Upper lobe of left lung (tissue), 4 donors: ENCODE measurements around the gene C5orf52.

Source experiments
- POLR2AphosphoS5 ChIP-seq, 2 donors: sonication (generic); formaldehyde crosslinking; IDR thresholded peaks; one replicate each; pipeline ENCODE4 v1.5.1; 2017; ENCODE audit warnings: antibody characterized with exemption in 2 of 2
- TF ChIP-seq, protein P1 (sequence below), 6 experiments: fragments of 450-650 bp in 4 of 6; fragments of 200-600 bp in 2 of 6; sonication (generic) in 2 of 6; IDR thresholded peaks; one replicate each; pipeline ENCODE4 v1.5.1; 2016 to 2019; ENCODE audit warnings: antibody characterized with exemption in 6 of 6

DNA sequence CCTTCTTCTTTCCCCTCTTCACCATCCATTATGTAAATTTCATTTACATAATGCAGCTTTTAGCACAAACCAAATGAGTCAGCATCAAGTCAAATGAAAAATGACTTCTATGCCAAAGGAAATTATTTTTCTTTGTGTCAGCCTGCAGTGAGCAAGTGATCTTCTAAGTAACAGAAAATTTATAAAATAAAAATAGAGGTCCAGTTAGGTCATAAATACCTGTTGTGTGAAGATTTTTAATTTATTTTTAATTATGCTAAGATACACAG lies 43.2 kb downstream of the C5orf52 start:
- TF ChIP-seq POLR2AphosphoS5 (IDR thresholded peaks at IDR 0.05): no peak
- TF ChIP-seq, protein P1, sequence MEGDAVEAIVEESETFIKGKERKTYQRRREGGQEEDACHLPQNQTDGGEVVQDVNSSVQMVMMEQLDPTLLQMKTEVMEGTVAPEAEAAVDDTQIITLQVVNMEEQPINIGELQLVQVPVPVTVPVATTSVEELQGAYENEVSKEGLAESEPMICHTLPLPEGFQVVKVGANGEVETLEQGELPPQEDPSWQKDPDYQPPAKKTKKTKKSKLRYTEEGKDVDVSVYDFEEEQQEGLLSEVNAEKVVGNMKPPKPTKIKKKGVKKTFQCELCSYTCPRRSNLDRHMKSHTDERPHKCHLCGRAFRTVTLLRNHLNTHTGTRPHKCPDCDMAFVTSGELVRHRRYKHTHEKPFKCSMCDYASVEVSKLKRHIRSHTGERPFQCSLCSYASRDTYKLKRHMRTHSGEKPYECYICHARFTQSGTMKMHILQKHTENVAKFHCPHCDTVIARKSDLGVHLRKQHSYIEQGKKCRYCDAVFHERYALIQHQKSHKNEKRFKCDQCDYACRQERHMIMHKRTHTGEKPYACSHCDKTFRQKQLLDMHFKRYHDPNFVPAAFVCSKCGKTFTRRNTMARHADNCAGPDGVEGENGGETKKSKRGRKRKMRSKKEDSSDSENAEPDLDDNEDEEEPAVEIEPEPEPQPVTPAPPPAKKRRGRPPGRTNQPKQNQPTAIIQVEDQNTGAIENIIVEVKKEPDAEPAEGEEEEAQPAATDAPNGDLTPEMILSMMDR (IDR thresholded peaks at IDR 0.05): no peak
